ENCODE results near the gene TICRR.
A peak's percentile ranks its signal among the peaks of the same experiment; 100 is the strongest.

DNA sequence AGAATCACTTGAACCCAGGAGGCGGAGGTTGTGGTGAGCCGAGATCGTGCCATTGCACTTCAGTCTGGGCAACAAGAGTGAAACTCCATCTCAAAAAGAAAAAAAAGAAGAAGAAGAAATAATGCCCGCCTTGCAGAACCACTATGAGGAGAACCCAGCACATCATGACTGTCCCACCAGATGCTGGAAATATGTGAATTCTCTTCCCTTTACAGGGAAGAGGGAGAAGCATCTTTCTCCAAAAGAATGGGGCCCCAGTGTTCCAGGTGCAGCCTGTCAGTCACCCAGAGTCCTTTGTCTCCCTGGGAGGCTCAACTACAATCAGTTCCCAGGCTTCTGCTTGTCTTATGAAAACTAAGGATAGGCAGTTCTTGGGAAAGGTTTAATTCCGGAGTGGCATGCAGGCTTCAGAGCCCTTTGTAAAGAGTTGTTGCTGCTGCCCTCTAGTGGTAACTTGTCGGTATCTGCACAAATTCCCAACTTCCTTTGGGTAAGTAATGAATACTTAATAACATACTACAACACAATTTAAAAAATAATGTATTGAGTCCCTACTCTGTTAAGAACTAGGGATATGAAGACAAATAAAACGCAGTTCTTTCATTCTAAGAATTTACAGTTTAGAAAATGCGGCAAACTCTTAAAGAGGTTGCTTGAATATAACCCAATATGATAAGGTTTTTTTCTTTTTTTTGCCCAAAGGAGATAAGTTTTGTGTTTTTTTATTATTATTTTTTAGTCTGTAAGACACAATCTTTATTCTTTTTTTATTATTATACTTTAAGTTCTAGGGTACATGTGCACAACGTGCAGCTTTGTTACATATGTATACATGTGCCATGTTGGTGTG, 18.6 kb upstream of the TICRR start:
- TF ChIP-seq CTCF (IDR thresholded peaks at IDR 0.05) = peak; percentile 89
- no peak for TF ChIP-seq ZFX (IDR thresholded peaks at IDR 0.05; ENCODE audit: borderline replicate concordance)

Data from 22Rv1 (cell line).